GM21786 (cell line): ENCODE data around the gene WDSUB1.
A peak's percentile ranks its signal among the peaks of the same experiment; 100 is the strongest.

Experiments used
- ATAC-seq: cut with Tn5 transposase; IDR thresholded peaks from one replicate; pipeline ENCODE4 v1.9.1; 2021; ENCODE audit not compliant: unreplicated experiment

The WDSUB1 gene, protein sequence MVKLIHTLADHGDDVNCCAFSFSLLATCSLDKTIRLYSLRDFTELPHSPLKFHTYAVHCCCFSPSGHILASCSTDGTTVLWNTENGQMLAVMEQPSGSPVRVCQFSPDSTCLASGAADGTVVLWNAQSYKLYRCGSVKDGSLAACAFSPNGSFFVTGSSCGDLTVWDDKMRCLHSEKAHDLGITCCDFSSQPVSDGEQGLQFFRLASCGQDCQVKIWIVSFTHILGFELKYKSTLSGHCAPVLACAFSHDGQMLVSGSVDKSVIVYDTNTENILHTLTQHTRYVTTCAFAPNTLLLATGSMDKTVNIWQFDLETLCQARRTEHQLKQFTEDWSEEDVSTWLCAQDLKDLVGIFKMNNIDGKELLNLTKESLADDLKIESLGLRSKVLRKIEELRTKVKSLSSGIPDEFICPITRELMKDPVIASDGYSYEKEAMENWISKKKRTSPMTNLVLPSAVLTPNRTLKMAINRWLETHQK

DNA sequence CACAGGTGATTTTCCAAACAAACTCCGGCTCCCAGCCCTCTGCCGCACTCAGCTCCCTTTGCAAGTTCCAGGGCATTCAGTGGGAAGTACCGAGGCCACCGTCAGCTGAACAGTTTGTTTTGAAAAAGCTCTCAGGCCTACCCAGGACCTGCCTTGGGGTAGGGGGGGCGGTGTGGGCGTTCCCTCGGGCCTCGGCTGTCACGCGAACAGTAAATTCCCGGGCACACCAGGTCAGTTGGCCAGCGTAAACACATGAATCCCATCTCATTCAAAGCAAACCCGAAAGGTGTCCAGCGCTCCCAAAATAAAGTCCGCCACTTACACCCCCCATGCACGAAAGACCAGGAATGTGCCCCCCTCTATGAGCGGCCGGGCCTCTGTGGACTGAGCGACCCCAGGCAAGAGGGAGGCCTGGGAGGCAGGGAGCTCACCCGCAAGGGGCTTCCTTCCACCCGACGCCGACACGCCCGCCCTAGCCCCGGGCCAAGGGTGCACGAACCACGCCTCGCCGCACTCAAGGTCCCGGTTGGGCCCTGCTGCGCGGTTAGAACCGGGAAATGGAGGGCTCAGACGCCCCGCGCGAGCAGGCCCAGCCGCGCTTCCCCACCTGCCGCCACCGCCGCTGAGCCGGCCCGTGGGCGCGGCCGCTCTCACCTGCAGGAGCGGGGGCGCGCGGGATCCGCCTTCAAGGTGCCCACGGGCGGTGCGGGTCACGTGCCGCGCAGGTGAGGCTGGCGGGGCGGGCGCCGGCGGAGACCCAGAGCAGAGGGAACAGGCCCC is at the start of gene WDSUB1:
Gene WDSUB1 (minus strand): TSS at position 775 of the 780 bp plus-strand sequence. CDS start 3,634 bp downstream, outside the sequence.
- ATAC-seq = peak; percentile 20

DNA sequence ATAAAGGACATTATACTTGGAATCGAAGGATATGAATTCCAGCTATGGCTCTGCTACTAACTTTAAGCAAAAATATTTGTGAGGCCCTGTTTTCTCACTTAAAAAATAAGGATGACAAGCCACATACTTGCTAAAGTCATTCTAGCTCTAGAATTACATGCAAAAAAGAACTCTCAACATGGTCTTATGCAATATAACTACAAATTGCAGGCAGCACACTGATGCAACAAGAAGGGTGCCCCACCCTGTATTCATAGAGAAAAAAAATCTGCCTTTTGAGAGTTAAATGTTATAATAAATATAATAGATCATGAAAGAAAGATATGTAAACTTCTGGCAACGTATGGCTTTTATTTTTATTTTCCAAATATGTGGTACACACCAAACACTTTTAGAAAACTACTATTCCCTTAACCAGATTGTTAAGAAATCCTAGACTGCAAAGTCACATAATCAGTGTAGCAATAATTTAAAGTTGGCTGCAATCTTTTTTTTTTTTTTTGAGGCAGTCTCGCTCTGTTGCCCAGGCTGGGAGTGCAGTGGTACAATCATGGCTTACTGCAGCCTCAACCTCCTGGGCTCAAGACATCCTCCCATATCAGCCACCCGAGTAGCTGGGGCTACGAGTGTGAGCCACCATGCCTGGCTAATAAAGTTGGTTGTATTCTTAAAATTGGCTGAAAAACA is 40.2 kb upstream of the WDSUB1 start:
- ATAC-seq = no peak

DNA sequence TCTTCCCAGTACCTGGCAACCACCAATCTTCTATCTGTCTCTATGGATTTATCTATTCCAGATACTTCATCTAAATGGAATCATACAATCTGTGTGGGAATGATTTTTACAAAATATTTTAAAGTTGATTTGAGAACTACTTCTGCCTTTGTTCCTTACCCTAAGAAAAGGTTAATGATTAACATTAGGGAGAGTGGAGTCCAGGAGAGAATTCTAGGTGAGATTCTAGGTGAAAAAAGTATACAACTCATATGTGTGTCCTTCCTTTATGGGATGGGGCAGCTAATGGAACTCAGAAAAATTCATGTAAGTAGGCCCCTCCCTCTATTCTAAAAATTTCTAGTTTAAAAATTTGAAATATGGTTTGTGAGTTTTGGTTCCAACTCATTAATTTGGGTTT is 35.9 kb upstream of the WDSUB1 start:
- ATAC-seq = no peak

DNA sequence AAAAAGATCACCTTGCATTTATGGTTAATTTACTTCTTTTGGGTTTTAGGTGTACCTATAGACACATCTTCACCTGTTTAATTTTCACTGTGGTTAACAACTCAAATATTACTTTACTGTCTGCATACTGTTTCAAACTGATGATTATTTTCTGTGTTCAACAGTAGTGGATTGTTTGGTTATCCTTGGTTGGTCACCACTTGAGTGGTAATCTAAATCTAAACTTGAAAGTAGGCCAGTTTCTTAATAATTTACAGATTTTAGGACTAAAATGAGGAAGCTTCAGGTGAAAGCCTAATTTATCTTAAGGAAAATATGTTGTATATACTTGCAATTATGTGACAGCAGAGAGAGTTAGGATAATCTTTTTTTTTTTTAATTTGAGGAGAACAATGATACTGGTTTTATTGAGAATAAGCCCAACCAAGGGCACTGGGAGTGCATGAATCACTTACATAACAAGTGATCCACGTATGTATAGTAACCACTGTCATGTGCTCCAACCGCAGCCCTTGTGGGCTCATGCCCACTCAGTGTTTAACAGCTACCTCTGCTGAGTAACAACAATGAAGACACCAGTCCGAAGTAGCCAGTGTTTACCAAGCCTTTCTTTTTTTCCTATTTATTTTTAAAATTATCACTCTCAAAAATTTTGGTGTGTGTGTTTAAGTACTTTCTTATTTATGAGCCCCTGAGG is 31.0 kb upstream of the WDSUB1 start:
- no peak for ATAC-seq

DNA sequence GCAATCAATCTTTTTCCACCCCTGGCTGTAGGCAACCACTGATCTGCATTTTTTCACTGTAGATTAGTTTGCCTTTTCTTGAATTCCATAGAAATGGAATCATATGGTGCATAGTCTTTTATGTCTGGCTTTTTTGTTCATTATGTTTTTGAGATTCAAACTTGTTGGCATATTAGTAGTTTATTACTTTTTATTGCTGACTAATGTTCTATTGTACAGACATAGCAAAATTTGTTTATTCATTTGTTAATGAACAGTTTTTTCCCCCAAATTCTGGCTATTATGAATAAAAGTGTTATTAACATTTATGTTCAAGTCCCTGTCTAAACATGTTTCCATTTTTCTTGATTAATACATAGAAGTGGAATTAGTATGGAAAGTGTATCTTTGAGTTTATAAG is 21.4 kb upstream of the WDSUB1 start:
- ATAC-seq = no peak

DNA sequence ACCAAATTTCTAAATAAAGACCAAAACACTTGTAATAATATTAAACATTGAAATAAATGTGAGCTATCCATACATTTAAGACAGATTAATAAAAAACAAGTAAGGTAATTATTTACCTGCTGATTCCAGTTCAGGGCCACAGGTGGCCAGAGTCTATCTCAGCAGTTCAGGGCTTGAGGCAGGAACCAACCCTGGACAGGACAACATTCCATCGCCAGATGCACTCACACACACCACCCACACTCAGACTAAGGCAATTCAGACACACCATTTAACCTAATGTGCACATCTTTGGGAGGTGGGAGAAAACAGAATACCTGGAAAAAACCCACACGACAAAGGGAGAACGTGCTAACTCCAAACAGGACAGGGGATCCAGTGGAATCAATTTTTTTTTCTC is 14.1 kb upstream of the WDSUB1 start:
- no peak for ATAC-seq

DNA sequence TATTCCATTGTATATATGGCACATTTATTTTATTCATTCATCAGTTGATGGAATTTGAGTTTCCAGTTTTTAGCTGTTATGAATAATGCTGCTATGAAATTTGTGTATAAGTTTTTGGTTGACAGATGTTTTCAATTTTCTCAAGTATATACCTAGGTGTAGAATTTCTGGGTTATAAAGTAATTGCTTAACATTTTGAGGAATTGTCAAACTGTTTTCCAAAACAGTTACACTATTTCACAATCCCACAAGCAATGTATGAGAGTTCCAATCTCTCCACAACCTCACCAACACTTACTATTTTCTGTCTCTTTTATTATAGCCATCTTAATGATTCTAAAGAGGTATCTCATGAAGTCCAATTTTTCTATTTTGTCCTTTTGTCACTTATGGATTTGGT is 12.5 kb upstream of the WDSUB1 start:
- ATAC-seq = no peak

DNA sequence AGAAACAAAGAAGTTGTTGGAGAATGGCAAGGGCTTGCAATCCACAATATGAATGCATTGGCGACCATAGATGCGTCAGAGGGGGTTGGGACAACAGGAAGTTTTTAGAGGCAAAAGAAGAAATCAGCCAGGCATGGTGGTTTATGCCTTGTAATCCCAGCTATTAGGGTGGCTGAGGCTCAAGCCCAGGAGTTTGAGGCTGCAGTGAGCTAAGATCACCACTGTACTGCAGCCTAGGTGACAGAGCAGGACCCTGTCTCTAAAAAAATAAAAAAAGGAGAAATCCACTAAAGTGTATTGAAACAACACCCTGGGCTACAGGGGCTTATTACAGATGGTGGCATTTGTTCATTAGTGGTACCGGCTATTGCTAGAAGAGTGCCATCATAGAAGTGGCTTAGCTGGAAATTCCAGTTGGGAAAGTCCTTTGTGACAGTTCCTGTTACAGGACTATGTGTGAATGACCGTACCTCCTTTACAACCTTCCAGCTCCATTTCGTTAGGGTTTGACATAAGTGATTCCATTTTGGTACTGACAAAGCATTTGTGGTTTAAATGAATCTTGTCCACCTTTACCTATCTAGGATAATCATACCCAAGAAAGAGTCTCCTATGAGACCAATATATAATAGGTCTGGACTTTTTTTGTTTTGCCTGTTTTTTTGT is 10.7 kb upstream of the WDSUB1 start:
- ATAC-seq = no peak

DNA sequence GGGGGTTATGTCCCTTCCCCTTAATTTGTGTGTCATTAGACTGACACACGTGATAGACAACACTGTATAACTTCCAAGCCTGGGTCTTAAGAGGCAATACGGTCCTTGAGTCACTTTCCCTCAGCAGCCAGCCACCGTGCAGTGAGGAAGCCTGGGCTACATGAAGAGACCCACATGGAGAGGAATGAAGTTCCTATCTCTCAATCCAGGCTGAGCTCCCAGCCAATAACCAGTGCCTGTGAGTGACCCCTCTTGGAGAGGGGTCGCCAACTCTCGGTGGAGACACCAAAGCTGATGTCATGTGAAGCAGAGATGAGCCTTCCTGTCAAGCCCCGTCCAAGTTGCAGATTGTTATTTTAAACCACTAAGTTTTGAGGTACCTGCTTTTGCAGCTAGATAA is 5.7 kb upstream of the WDSUB1 start:
- no peak for ATAC-seq

DNA sequence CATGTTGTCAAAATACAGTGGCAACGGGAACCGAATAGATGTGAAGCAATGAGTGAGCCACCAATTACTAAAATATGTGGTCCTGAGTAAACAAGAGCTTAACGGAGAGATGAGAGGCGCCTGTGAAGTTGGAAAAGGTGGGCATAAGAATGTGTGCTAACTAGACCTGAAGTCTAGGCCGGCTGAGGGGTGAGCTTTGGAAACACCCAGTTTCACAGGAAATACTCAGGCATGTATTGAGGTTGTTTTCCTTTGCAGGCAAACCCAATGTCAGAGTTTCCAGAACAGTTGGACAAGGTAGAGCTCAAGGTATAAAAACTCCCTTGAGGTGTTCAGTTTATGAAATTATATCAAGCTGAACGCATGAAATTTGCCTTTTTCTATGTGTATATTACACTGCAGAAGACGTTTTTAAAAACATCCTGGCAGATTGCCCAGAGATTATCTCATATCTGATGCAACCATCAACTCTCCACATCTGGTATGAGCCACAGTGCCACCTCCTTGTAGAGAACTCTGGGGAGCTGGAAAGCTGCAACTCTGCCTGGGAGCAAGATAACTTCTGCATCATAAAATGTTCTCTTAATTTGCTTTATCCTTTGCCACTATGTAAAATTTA is 3.9 kb upstream of the WDSUB1 start:
- ATAC-seq = no peak

DNA sequence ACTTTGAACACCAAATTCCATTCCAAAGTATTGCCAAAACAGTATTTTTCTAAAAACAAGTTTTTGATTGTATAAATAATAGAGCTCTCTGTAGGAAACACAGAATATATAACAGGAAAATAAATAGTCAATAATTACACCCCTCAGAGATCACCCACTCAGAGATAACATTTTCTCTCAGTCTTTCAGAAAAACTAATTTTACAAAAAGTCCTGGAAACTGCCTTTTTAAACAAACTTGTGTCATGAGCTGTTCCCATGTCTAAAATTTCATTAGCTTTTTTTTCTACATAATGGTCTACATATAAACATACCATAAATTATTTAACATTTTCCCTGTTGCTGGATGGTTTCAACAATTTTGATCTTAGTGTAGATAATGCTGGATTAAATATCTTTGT is 1.2 kb upstream of the WDSUB1 start:
- ATAC-seq = no peak

DNA sequence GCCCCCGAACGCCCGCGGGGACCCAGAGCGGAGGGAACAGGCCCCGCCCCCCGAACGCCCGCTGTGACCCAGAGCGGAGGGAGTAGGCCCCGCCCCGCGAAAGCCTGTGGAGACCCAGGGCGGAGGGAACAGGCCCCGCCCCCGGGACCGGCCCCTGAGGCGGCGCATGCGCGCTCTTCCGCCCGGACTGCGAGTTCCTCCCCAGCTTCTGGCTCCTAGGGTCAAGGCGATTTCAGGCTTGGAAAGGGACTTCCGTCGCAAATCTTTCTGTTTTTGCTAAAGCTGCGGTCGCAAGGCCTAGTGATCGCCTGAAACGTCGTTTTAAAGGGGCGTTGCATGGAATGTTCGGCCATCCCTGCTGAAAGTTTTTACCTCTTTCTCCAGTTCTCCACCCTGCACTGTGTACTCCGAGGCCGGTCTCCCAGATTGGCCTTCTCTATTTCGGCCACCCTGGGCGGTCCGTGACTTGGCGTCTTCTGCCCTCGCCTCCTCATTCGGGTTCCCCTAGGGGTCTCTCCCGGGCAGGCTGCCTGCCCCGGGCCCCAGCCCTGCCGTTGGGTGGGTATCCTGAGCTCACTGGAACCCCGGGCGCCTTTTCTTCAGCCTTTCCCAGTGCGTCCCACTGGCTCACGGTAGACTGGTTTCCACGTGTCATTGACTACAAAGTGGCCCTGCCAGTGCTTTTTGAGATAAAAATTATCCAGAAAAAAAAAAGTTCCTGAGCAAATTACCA is 372 bp upstream of the WDSUB1 start:
- peak; percentile 82 for ATAC-seq

DNA sequence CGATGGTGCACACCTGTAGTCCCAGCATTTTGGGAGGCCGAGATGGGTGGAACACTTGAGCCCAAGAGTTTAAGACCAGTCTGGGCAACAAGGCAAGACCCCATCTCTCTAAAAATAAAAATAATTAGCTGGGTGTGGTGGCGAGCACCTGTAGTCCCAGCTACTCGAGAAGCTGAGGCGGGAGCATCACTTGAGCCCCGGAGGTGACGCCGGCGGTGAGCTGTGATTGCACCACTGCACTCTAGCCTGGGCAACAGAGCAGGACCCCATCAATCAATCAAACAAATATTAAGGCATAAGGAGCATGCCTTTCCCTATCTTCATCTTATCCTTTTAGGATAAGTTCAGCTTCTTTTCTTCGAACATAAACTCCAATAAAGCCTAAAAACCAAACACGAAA is 1.1 kb downstream of the WDSUB1 start:
- ATAC-seq = no peak

DNA sequence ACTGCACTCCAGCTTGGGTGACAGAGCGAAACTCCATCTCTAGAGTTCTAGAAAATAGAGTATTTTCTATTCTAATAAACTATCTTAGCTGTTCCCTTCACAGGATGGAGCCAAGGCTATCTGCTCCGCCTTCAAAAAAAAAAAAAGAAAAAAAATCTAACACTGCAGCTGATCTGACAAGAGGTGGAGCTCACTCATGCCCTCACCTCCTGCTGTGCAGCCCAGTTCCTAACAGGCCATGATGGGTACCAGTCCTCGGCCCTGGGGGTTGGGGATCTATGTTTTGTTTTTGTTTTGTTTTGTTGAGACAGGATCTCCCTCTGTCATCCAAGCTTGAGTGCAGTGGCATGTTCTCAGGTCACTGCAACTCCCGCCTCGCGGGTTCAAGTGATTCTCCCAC is 3.0 kb downstream of the WDSUB1 start:
- no peak for ATAC-seq

DNA sequence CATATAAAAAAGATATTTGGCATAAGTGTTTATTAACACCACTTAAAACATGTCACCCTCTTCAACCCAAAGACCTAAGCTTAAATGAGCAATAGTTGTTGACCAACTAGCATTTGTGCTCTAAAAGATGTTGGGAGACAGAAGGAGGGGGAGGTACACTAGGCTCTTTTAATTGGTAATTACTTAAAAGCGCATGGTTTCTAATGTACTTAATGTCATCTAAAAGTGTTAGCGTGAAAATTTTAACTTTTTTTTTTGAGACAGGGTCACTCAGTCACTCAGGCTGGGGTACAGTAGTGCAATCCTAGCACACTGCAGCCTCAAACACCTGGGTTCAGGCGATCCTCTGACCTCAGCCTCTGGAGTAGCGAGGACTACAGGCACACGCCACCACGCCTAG is 5.5 kb downstream of the WDSUB1 start:
- no peak for ATAC-seq

DNA sequence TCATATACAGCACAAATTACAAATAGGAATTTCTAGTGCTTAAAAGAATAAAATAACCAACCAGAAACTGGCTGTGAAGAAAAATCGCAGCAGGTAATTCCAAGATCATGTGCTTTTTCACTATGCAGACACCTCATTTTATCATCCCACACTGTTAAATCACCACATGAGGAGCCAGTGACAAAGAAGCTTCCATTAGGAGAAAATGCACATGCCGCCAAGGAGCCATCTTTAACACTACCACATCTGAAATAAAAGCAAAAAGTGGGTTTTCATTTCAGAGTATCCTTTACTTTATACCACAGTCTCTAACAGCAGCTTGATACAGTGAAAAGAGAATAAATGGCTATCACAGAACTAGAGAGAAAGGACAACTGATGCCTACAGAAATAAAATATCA is 6.8 kb downstream of the WDSUB1 start:
- ATAC-seq = no peak

DNA sequence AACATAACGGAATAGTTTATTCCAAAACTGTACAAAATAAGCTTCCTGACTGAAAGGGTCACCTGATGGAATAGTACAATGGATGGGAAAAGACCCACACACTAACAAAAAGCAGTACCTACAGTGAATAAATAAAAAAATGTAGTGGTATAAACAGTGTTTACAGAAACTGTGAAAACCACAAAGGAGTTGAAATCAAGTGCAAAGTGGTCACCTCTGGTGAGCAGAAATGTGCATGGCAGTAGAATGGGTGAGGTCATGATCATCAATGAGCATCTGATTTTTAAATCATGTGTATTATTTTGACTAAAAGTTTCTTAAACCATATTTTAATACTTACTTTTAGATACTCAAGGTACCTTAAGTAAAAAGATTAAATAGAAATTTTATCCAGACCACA is 11.4 kb downstream of the WDSUB1 start:
- no peak for ATAC-seq

DNA sequence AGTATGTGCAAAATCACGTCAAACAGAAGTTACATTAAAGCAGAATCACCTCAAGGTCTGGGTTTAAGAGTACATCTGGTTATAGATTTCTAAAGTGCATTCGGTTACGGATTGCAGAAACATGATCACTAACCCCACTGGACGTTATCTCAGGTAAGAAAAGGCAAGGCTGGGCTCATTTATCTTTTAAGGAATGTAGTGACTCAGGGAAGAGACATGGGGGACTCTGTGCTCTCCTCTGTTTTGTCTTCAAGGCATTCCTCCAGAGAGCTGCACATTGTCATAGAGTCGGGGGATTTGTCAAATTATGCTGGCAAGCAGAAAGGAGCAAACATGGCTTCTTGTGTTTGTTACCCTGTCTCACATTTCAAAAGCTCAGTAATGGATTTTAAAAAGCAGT is 14.3 kb downstream of the WDSUB1 start:
- no peak for ATAC-seq

DNA sequence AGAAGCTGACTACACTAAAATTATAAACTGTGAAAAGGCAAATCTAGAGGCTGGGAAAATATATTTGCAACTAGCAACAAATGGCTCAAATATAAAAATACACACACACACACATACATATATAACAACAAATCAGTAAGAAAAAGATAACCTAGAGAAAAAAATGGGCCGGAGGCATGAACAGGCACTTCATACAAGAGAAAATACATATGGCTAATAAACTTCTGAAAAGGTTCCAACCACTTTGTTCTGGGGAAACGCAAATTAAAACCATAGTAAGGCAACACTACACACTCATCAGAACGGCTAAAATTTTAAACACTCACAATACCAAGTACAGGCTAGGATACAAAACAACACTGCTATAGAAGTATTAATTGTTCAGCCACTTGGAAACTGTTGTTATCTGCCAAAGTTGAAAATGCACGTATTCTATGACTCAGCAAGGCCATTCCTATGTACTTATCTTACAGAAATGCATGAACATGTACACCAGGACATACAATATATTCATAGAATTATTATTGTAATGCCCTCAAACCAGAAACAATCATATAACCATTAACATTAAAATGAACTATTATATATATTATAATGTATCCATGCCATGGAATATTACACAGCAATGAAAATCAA is 15.6 kb downstream of the WDSUB1 start:
- ATAC-seq = no peak
